Memory B cell (primary cell): ENCODE data around the gene PLEKHH3.
"Not testable (repeated sequence)": the region's sequence is repeated elsewhere in the genome, so short reads cannot be mapped to it uniquely, and the experiment has no call there.

Experiments used
- ATAC-seq: fragments of 150-1000 bp; cut with Tn5 transposase; 2 replicates; pipeline ENCODE4 v1.10.0; 2021; ENCODE audit warnings: low read depth, mild to moderate bottlenecking, moderate library complexity
- DNase-seq, 2 donors: peaks; one replicate each; pipeline ENCODE4 v3.0.0; 2022; ENCODE audit warnings: low spot score in 2 of 2
- H3K27ac Mint-ChIP-seq: one replicate; pipeline ENCODE4 v1.8.0; 2022; ENCODE audit warnings: mild to moderate bottlenecking, moderate library complexity, mixed read lengths
- H3K27me3 Mint-ChIP-seq: one replicate; pipeline ENCODE4 v1.8.0; 2022; ENCODE audit warnings: mixed read lengths
- H3K36me3 Mint-ChIP-seq: one replicate; pipeline ENCODE4 v1.8.0; 2022; ENCODE audit warnings: mild to moderate bottlenecking, mixed read lengths
- H3K4me1 Mint-ChIP-seq: one replicate; pipeline ENCODE4 v1.8.0; 2022; ENCODE audit warnings: mixed read lengths
- H3K4me3 Mint-ChIP-seq: one replicate; pipeline ENCODE4 v1.8.0; 2022; ENCODE audit warnings: mild to moderate bottlenecking, moderate library complexity, mixed read lengths
- H3K9me3 Mint-ChIP-seq: one replicate; pipeline ENCODE4 v1.8.0; 2022; ENCODE audit warnings: mixed read lengths

Gene PLEKHH3

GRCh38 chr17:42653179-42654124, 23.3 kb downstream of the PLEKHH3 start:
- DNase-seq (no peak), ATAC-seq (no peak)
- Mint-ChIP-seq H3K4me3 (no peak overlapping the region), H3K27ac (no peak overlapping the region), H3K27me3 (peaks cover 11% of the 10 kb centered on the region), H3K9me3 (peaks cover 2% of the 10 kb centered on the region), H3K36me3 (peaks cover 1% of the 10 kb centered on the region), H3K4me1 (peaks cover 18% of the 10 kb centered on the region)

- Mint-ChIP-seq H3K4me1 (peaks cover 19% of the 10 kb centered on the region), H3K27ac (no peak overlapping the region), H3K36me3 (peaks cover 1% of the 10 kb centered on the region), H3K9me3 (no peaks in the 10 kb centered on the region), H3K4me3 (no peak overlapping the region), H3K27me3 (peaks cover 11% of the 10 kb centered on the region)
- DNase-seq (no peak), ATAC-seq (no peak)
Measured at GRCh38 chr17:42651392-42651791, 25.4 kb downstream of the PLEKHH3 start.

GRCh38 chr17:42647778-42648177, 29.0 kb downstream of the PLEKHH3 start:
- no peak overlapping the region for H3K4me3 Mint-ChIP-seq
- ATAC-seq (peak; percentile 61), DNase-seq (no peak)
- peaks cover 1% of the 10 kb centered on the region for H3K36me3 Mint-ChIP-seq
- H3K4me1 Mint-ChIP-seq, result peaks cover 6% of the 10 kb centered on the region
- no peak overlapping the region for H3K27ac Mint-ChIP-seq
- H3K9me3 Mint-ChIP-seq, result no peaks in the 10 kb centered on the region
- peaks cover 9% of the 10 kb centered on the region for H3K27me3 Mint-ChIP-seq

GRCh38 chr17:42642336-42642735, 34.5 kb downstream of the PLEKHH3 start:
- ATAC-seq (no peak), DNase-seq (no peak)
- Mint-ChIP-seq H3K27ac (no peak overlapping the region), H3K4me3 (no peak overlapping the region), H3K9me3 (no peaks in the 10 kb centered on the region), H3K36me3 (no peaks in the 10 kb centered on the region), H3K4me1 (no peaks in the 10 kb centered on the region), H3K27me3 (peaks cover 10% of the 10 kb centered on the region)

DNA sequence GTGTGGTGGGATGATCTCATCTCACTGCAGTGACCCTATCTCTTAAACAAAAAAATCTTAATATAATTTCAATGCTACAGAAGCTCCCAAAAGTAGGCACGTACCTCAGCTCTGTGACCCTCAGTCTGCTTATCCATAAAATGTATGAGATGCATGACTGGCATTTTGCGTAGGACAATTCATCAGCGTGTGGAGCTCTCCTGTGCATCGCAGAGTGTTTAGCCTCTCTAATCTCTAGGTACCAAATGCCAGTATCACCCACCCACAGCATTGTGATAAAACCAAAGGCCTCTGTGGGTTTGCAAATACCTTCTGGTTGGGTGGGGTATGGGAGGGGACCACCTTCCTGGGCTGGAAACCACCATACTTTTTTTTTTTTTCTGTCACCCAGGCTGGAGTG, 36.7 kb downstream of the PLEKHH3 start:
- H3K36me3 Mint-ChIP-seq, result no peaks in the 10 kb centered on the region
- no peak for DNase-seq
- no peak overlapping the region for H3K27ac Mint-ChIP-seq
- ATAC-seq, result no peak
- H3K9me3 Mint-ChIP-seq, result no peaks in the 10 kb centered on the region
- no peak overlapping the region for H3K4me3 Mint-ChIP-seq
- H3K4me1 Mint-ChIP-seq, result no peaks in the 10 kb centered on the region
- peaks cover 10% of the 10 kb centered on the region for H3K27me3 Mint-ChIP-seq

- Mint-ChIP-seq H3K4me1 (no peaks in the 10 kb centered on the region), H3K27ac (no peak overlapping the region), H3K9me3 (no peaks in the 10 kb centered on the region), H3K36me3 (no peaks in the 10 kb centered on the region), H3K27me3 (peaks cover 10% of the 10 kb centered on the region), H3K4me3 (no peak overlapping the region)
- DNase-seq (no peak), ATAC-seq (no peak)
Measured at GRCh38 chr17:42639525-42640113, 37.2 kb downstream of the PLEKHH3 start.

DNA sequence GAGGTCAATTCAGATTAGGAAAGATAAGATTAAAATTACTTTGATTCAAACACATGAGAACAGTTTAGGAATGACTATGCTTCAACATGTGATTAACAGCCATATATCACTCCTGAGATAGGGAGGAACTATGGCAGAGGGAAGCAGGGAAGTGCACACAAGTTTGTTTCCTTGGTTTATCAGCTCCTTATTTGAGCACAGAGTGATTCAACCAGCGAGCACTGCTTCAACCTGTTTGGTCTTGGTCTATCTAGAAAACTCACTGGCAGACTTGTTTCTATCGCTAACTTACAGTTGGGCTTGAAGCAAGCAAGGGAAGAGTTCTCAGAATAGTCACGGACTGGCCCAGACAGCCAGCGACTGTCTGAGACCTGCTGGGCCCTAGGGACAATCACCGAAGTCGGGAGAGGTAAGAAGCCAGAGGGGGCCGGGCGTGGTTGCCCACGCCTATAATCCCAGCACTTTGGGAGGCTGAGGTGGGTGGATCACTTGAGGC, 43.8 kb downstream of the PLEKHH3 start:
- no peaks in the 10 kb centered on the region for H3K4me1 Mint-ChIP-seq
- no peak overlapping the region for H3K27ac Mint-ChIP-seq
- DNase-seq, result no peak
- H3K27me3 Mint-ChIP-seq, result peaks cover 2% of the 10 kb centered on the region
- no peaks in the 10 kb centered on the region for H3K9me3 Mint-ChIP-seq
- no peaks in the 10 kb centered on the region for H3K36me3 Mint-ChIP-seq
- no peak for ATAC-seq
- no peak overlapping the region for H3K4me3 Mint-ChIP-seq

- Mint-ChIP-seq H3K27ac (no peak overlapping the region), H3K4me1 (no peaks in the 10 kb centered on the region)
- no peak for DNase-seq
Measured at GRCh38 chr17:42629411-42630009, 47.3 kb downstream of the PLEKHH3 start.

GRCh38 chr17:42627032-42627764, 49.6 kb downstream of the PLEKHH3 start:
- H3K9me3 Mint-ChIP-seq, ATAC-seq, H3K27me3 Mint-ChIP-seq, DNase-seq, H3K27ac Mint-ChIP-seq, H3K4me3 Mint-ChIP-seq, H3K36me3 Mint-ChIP-seq, H3K4me1 Mint-ChIP-seq: not testable (repeated sequence)

More at GRCh38 chr17:42629411-42630009, 47.3 kb downstream of the PLEKHH3 start:
- Mint-ChIP-seq H3K4me3 (no peak overlapping the region), H3K27me3 (peaks cover 2% of the 10 kb centered on the region), H3K9me3 (no peaks in the 10 kb centered on the region), H3K36me3 (no peaks in the 10 kb centered on the region)
- ATAC-seq, result no peak

- ATAC-seq (no peak), DNase-seq (no peak)
- no peak overlapping the region for H3K4me3 Mint-ChIP-seq
- H3K9me3 Mint-ChIP-seq, result no peaks in the 10 kb centered on the region
- no peak overlapping the region for H3K27ac Mint-ChIP-seq
- H3K4me1 Mint-ChIP-seq, result peaks cover 2% of the 10 kb centered on the region
- H3K36me3 Mint-ChIP-seq, result no peaks in the 10 kb centered on the region
- no peaks in the 10 kb centered on the region for H3K27me3 Mint-ChIP-seq
Measured at GRCh38 chr17:42623732-42624596, 52.8 kb downstream of the PLEKHH3 start.

DNA sequence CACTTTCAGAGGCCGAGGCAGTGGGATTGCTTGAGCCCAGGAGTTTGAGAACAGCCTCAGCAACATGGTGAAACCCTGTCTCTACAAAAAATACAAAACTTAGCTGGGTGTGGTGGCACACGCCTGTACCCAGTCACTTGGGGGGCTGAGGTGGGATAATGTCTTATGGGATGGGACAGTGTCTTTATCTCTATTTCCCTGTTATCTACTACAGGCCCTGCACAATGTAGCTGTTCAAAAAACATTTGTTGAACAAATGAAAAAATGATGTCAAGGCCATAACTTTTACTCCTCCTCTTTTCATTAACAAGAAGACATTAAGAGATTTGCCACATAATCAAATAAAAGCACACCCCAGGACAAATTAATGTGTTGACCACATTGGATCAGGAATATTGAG, 53.5 kb downstream of the PLEKHH3 start:
- no peak for ATAC-seq
- peaks cover 8% of the 10 kb centered on the region for H3K4me1 Mint-ChIP-seq
- H3K27me3 Mint-ChIP-seq, result no peaks in the 10 kb centered on the region
- no peak overlapping the region for H3K4me3 Mint-ChIP-seq
- no peak for DNase-seq
- H3K9me3 Mint-ChIP-seq, result no peaks in the 10 kb centered on the region
- H3K27ac Mint-ChIP-seq, result no peak overlapping the region
- H3K36me3 Mint-ChIP-seq, result no peaks in the 10 kb centered on the region

DNA sequence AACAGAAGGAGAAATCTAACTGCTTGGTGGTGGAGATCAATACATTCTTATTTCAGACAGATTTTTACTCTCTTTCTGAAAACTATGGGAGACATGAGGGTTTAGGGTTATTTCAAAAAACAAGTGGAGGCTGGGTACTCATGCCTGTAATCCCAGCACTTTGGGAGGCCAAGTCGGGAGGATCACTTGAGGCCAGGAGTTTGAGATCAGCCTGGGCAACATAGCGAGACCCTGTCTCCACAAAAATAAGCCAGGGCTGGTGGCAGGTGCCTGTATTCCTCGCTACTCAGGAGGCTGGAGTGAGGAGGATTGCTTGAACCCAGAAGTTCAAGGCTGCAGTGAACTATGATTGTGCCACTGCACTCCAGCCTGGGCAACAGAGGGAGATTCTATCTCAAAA, 54.8 kb downstream of the PLEKHH3 start:
- not testable (repeated sequence) for H3K27ac Mint-ChIP-seq, H3K36me3 Mint-ChIP-seq, H3K4me3 Mint-ChIP-seq, H3K27me3 Mint-ChIP-seq, DNase-seq, H3K9me3 Mint-ChIP-seq, ATAC-seq
- peaks cover 11% of the 10 kb centered on the region for H3K4me1 Mint-ChIP-seq
